Ishikawa (cell line): ENCODE results near the gene NECTIN1.

Experiments
- CEBPB ChIP-seq: IDR thresholded peaks from 2 replicates; pipeline ENCODE4 v1.6.1; 2012
- CREB1 ChIP-seq: IDR thresholded peaks from 2 replicates; pipeline ENCODE4 v1.6.1; 2012; ENCODE audit warnings: low read depth
- EGR1 ChIP-seq: IDR thresholded peaks from 2 replicates; pipeline ENCODE4 v1.6.1; 2012
- EP300 ChIP-seq: IDR thresholded peaks from 2 replicates; pipeline ENCODE4 v1.6.1; 2012; ENCODE audit warnings: borderline replicate concordance
- FOXM1 ChIP-seq: IDR thresholded peaks from 2 replicates; pipeline ENCODE4 v1.6.1; 2012; ENCODE audit warnings: low read depth, borderline replicate concordance
- NFIC ChIP-seq: IDR thresholded peaks from 2 replicates; pipeline ENCODE4 v1.6.1; 2012
- RAD21 ChIP-seq: IDR thresholded peaks from 2 replicates; pipeline ENCODE4 v1.6.1; 2012; ENCODE audit warnings: low read depth
- TAF1 ChIP-seq: IDR thresholded peaks from 2 replicates; pipeline ENCODE4 v1.6.1; 2012; ENCODE audit warnings: low read depth, mild to moderate bottlenecking
- TCF12 ChIP-seq: IDR thresholded peaks from 2 replicates; pipeline ENCODE4 v1.6.1; 2012; ENCODE audit warnings: low read depth
- TEAD4 ChIP-seq: IDR thresholded peaks from 2 replicates; pipeline ENCODE4 v1.6.1; 2012
- YY1 ChIP-seq: IDR thresholded peaks from 2 replicates; pipeline ENCODE4 v1.6.1; 2012; ENCODE audit warnings: low read depth
- ZBTB7A ChIP-seq: IDR thresholded peaks from 2 replicates; pipeline ENCODE4 v1.6.1; 2012; ENCODE audit warnings: low read depth
- TF ChIP-seq, protein P1 (sequence below): IDR thresholded peaks from 2 replicates; pipeline ENCODE4 v1.6.1; 2012
- TF ChIP-seq, protein P2 (sequence below): IDR thresholded peaks from 2 replicates; pipeline ENCODE4 v1.6.1; 2012
- TF ChIP-seq, protein P3 (sequence below): IDR thresholded peaks from 2 replicates; pipeline ENCODE4 v1.6.1; 2012; ENCODE audit warnings: low read depth, mild to moderate bottlenecking

The NECTIN1 gene

DNA sequence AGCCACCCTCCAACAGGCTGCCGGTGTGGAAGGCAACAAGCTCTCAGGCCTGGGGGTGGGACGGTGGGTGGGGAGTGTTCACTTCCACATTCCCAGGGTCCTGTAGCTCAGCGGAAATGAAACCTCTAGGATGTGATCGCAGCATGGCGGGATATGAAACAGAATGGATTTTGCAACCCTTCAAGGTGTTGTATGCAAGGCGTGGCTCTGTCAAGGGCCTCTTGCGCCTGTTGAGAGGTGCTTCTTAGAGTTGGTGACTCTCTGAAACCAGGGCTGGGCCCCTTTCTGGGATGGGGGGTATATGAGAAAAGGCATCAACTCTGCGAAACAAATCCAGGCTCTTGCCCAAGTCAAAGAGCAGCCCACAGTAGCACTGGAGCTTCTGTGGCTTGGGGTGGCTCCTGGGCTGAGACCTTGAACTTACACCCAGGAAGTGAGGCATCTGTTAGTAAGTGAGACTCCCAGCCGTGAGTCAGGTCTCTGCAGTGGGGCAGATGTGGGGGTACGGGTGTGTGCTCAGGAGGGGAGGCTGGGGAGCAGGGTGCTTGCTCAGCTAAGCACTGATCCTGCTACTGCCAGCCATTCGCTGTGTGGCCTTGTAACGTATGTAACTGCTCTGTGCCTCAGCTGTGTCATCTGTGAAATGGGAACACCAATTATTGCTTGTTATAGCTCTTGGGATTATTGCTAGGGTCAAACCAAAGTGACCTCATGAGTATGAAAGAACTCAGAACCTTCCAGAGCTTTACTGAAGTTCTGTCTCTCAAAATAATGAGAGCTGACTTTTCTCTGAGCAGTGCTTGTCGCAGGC, 28.3 kb downstream of the NECTIN1 start:
- TF ChIP-seq EGR1 (no peak), YY1 (no peak), TEAD4 (no peak), ZBTB7A (no peak), TAF1 (no peak), CREB1 (no peak)
- TF ChIP-seq, protein P1, sequence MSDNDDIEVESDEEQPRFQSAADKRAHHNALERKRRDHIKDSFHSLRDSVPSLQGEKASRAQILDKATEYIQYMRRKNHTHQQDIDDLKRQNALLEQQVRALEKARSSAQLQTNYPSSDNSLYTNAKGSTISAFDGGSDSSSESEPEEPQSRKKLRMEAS, result no peak
- TF ChIP-seq, protein P2, sequence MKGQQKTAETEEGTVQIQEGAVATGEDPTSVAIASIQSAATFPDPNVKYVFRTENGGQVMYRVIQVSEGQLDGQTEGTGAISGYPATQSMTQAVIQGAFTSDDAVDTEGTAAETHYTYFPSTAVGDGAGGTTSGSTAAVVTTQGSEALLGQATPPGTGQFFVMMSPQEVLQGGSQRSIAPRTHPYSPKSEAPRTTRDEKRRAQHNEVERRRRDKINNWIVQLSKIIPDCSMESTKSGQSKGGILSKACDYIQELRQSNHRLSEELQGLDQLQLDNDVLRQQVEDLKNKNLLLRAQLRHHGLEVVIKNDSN, result no peak

DNA sequence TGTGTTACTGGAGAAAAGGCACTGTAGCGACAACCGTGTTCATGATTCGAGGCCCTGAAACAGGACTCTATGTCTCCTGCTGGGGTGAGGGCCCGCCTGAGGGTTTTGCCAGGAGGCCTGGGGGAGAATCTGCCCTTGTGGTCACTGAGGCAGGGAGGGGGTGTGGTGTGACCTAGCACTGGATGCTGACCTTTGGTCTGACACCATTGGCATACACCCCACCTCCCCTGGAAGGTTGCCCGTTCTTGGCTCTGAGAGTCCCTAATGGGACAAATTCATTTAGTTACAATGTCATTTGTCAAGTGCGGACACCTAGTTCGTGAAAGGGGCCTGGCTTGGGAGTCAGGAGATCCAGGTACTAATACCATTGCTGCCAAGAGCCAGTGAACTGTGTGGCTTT, 29.0 kb downstream of the NECTIN1 start:
- TF ChIP-seq FOXM1 (no peak), EGR1 (no peak), TCF12 (no peak), TAF1 (no peak), ZBTB7A (no peak), RAD21 (no peak), TEAD4 (no peak), NFIC (no peak), CEBPB (no peak), EP300 (no peak), CREB1 (no peak), YY1 (no peak)
- TF ChIP-seq, protein P1, result no peak
- TF ChIP-seq, protein P3, sequence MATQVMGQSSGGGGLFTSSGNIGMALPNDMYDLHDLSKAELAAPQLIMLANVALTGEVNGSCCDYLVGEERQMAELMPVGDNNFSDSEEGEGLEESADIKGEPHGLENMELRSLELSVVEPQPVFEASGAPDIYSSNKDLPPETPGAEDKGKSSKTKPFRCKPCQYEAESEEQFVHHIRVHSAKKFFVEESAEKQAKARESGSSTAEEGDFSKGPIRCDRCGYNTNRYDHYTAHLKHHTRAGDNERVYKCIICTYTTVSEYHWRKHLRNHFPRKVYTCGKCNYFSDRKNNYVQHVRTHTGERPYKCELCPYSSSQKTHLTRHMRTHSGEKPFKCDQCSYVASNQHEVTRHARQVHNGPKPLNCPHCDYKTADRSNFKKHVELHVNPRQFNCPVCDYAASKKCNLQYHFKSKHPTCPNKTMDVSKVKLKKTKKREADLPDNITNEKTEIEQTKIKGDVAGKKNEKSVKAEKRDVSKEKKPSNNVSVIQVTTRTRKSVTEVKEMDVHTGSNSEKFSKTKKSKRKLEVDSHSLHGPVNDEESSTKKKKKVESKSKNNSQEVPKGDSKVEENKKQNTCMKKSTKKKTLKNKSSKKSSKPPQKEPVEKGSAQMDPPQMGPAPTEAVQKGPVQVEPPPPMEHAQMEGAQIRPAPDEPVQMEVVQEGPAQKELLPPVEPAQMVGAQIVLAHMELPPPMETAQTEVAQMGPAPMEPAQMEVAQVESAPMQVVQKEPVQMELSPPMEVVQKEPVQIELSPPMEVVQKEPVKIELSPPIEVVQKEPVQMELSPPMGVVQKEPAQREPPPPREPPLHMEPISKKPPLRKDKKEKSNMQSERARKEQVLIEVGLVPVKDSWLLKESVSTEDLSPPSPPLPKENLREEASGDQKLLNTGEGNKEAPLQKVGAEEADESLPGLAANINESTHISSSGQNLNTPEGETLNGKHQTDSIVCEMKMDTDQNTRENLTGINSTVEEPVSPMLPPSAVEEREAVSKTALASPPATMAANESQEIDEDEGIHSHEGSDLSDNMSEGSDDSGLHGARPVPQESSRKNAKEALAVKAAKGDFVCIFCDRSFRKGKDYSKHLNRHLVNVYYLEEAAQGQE, result no peak
- TF ChIP-seq, protein P2, result no peak

DNA sequence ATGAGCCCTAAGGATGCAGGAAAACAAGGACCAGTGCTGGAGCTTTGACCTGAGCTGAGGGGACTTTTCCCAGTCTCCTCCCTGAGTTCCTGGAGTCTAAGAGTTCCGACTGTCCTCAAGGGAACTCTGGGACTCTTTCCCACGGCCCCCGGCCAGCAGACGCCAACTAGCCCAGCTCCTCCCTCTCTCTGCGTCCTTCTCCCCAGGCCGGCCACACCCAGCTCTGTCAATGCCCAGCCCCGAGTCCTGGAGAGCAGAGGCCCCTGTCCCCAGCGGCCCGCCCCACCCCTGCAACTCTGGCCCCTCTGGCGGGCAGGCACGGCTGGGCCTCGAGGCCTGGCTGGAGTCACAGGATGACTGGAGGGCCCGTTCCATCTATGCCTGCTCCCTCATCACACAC, 29.8 kb downstream of the NECTIN1 start:
- no peak for TF ChIP-seq CREB1
- no peak for TF ChIP-seq TAF1
- TF ChIP-seq EGR1, result no peak
- no peak for TF ChIP-seq YY1
- TF ChIP-seq RAD21, result no peak
- TF ChIP-seq, protein P1, result no peak
- no peak for TF ChIP-seq CEBPB
- no peak for TF ChIP-seq TCF12
- no peak for TF ChIP-seq EP300
- TF ChIP-seq FOXM1, result no peak
- TF ChIP-seq, protein P3, result no peak
- no peak for TF ChIP-seq NFIC
- TF ChIP-seq, protein P2, result no peak
- no peak for TF ChIP-seq TEAD4
- no peak for TF ChIP-seq ZBTB7A

DNA sequence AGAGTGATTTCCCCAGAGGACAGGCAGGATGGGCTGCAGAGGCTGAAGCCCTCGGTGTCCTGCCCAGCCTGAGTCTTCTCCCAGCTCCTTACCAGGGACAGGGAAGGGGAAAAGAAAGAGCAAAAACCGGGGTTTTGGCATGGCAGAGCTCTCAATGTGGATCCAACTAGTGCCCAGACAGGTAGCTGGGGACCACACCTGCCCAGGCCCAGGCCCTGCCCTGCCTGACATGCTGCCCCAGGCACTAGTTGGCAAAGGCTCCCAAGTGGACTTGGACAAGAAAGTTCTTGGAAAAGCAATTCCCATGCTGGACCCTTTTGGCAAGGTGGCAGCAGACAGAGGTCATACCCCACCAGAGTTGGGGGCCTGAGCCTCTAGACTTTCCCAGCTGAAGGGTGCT, 31.1 kb downstream of the NECTIN1 start:
- TF ChIP-seq, protein P2, result no peak
- TF ChIP-seq RAD21 (no peak), TAF1 (no peak), EP300 (no peak), CREB1 (no peak)

DNA sequence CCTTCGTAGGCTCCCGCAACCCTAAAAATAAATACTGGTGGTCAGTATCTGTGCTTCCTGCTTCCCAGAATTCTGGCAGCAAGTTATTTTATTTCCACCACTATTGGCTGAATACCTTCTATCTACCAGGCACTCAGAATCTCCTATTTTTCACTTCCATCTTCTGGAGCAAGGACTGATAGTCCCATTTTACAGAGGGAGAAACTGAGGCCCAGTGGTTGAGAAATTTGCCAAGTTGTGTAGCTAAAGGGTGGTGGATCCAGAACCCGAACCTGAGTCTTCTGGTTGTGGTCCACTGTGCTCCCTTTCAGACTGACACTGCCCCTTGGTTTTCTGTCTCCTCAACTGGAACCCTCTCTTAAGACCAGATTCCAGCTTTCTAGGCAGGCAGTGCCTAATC, 31.6 kb downstream of the NECTIN1 start:
- no peak for TF ChIP-seq TEAD4
- no peak for TF ChIP-seq TAF1
- no peak for TF ChIP-seq ZBTB7A
- TF ChIP-seq RAD21, result no peak
- no peak for TF ChIP-seq EP300
- TF ChIP-seq CEBPB, result no peak
- TF ChIP-seq, protein P2, result no peak
- no peak for TF ChIP-seq CREB1
- TF ChIP-seq, protein P1, result no peak
- TF ChIP-seq TCF12, result no peak
